Pulmonary artery endothelial cell (primary cell): ENCODE measurements around the gene MSI1. TPM values are rescaled to one million over a fixed set of nuclear protein-coding genes. Genes with fewer than 3 reads are reported as not detected.
"Not testable (repeated sequence)": the region's sequence is repeated elsewhere in the genome, so short reads cannot be mapped to it uniquely, and the experiment has no call there.

ENCODE experiments used
- DNase-seq: peaks from one replicate; pipeline ENCODE4 v3.0.0-alpha.2; 2011; ENCODE audit warnings: low read depth, low spot score
- total RNA-seq: library from RNA; depleted of rRNA; stranded (reverse); fragments of >200 nt; gene quantifications from 2 replicates; pipeline ENCODE4 v1.2.3, GENCODE V29; 2014

MSI1 gene
- total RNA-seq, 1 donor from 2014 or later: not detected

DNA sequence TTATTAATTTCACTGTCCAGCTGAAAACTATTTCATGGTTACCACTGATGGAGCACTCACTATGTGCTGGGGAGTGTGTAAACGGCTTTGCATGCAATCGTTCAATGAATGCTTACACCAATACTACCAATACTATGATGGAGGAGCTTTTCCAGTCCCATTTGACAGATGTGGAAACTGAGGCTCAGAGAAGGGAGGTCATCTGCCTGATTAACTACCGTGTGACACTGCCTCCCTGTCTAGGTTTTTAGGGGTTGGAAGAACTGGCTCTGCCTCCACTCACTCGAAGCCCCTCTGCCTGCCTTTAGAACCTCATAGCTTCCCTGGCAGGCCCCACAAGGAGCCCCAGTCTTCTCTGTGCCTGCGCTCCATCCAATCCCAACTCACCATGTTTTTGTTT is 11.9 kb downstream of the MSI1 start:
- DNase-seq: no peak

- DNase-seq: no peak
These were observed 12.4 kb downstream of the MSI1 start for GRCh38 chr12:120356567-120357030.

DNA sequence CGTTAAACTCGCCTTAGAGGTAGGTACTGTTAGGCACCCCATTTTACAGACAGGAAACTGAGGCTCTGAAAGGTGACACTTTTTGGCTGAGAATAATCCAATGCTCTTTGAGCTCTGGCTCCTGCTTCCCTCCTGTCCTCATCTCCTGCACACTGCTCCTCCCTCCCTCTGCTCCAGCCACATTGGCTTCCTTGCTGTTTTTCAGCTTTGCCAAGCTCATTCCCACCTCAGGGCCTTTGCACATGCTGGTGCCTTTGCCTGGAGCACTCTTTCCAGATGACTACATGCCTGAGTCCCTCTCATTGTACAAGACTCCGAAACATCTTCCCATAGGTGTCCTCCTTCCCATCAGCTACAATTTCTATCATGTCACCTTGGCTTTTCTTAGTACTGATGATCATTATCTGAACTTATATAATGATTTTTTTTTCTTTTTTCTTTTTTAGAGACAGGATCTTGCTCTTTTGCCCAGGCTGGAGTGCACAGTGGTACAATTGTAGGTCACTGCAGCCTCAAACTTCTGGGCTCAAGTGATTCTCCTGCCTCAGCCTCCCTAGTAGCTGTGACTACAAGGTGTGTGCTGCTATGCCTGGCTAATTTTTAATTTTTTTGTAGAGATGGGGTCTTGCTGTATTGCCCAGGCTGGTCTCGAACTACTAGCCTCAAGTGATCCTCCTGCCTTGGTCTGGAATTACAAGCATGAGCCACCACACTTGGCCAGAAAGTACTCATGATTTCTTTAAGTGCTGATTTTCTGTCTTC is 15.2 kb downstream of the MSI1 start:
- no peak for DNase-seq

GRCh38 chr12:120353136-120353535 is 15.8 kb downstream of the MSI1 start:
- no peak for DNase-seq

- no peak for DNase-seq
These were observed 16.8 kb downstream of the MSI1 start for GRCh38 chr12:120352117-120352516.

DNA sequence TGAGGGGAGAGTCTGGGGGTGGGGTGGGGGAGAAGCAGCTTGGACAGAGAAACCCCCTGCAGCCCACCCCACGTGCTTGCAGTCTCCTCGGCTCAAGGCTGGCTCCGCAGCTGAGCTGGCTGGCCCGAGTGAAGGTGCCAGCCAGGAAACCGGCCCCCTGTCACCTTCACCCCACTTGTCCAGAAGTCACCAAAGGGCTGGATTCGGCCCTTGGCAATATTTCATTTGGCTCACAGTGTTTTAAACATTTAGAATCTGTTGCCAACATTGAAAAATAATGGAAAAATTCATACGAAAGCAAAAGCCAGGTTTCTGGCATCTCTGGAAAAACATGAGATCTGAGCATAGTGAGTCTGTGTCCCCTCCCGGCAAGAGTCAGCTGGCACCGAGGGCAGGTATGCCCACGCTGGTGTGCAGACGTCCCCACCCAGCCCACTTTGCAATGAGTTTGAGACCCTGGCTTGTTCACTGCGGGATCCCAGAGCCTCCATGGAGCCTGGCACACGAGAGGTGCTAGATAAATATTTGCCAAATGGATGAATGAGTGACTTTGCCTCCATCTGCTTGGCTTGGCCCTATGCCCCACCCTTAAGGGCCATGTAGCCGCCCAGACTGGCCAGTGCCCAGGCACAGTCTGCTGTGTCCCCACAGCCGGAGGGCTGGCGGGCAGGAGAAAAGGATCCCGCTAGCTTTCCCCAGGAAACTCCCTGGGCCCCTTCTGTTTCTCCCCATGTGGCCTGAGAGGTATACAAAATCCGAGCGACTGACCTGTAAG is 18.2 kb downstream of the MSI1 start:
- no peak for DNase-seq

DNA sequence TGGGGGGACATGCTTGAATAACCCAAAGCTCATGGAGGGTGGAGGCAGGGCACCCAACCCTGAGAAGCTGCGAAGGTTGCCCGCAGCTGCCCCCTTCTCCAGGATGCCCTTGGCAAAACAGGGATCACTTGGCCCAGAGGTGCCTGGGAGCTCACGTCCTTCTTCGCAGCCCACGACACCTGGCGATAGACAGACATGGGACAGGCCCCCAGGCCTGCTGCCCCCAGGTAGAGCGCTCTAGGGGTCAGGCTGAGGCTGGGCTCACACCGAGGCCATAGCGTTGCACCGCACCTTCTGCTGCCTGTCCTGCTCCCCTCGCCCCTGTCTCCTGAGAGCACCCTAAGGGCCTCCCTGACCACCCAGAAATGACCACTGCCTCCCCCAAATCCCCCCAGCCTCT is 21.2 kb downstream of the MSI1 start:
- no peak for DNase-seq

GRCh38 chr12:120346681-120347080 is 22.3 kb downstream of the MSI1 start:
- DNase-seq: no peak

- DNase-seq: no peak
These were observed 22.9 kb downstream of the MSI1 start for GRCh38 chr12:120346031-120346430.

DNA sequence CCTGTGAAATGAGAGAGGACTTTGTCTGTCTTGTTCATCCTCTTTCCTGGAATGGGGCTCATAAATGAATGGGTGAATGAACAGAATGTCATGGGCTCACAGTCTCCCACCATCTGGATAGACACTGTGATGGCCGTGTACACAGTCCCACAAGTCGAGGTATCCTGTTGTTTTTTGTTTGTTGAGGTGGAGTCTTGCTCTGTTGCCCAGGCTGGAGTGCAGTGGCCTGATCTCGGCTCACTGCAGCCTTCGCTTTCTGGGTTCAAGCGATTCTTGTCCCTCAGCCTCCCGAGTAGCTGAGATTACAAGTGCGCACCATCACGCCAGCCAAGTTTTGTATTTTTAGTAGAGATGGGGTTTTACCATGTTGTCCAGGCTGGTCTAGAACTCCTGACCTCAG is 25.3 kb downstream of the MSI1 start:
- no peak for DNase-seq

DNA sequence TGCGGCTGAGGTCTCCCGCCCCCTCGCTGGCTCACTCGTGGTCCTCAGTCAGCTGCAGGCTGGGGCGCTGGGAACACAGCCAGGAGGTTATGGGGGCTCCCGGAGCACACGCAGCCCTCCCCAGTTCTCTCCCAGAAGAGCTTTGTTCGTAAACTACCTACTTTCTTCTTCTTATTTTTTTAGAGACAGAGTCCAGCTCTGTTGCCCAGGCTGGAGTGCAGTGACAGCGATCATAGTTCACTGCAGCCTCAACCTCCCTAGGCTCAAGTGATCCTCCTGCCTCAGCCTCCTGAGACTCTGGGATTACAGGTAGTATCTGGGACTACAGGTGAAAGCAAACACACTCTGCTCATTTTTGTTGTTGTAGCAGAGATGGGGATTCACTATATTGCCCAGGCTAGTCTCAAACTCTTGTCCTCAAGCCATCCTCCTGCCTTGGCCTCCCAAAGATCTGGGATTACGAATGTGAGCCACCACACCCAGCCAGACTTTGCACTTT is 25.9 kb downstream of the MSI1 start:
- no peak for DNase-seq

DNA sequence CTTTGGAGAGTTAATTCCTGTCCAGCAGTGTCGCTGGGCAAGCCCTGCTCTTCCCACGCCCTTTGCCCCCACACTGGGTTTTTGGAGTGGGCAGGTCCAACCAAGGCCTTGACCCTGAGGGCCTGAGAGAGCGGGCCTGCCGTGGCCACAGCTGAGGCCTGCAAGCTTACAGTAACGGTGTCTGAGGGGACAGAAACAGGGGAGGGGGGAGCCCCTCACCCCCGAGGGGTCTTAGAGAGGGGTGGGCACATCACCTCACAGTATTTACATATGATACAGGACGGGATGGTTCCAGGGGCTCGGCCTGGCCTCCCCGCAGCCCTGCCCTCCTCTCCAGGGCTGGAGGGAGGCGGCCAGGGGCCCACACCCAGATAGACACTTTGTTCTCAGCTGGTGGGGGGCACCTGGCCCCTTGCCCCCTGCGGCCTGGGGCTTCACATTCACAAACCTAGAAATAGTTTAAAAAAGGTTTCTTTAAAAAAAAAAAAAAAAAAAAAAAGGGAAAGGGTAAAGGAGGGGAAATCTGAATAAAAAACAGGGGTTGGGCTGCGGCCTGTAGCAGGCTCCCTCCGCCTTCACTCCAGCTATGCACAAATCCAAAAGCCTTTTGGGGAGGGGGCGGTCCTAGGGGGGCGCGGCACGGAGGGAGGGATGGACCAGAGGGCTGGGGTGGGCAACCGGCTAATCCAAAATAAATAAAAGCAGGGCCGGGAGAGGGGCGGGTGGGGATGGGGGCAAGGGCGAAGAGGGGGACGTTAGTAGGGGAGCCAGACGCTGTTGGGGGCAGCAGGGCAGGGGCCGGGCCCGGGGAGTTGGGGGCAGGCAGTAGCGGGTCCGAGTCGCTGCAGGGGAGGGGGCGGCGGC is 26.6 kb downstream of the MSI1 start:
- DNase-seq: no peak

DNA sequence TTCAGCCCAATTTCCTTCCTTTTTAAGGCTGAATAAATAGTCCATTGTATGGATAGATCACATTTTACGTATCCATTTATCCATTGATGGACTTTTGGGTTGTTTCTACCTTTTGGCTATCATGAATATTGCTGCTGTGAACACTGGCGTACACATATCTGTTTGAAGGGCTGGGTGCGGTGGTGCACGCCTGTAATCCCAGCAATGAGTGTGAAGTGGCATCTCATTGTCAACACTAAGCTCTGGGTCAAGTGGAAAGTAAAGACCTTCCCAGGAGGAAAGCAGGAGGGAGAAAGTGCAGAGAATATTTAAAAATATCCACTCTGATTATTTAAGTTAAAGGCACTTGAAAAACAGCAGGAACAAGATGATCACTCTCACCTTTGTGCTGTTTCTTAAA is 29.7 kb downstream of the MSI1 start:
- no peak for DNase-seq

- DNase-seq: no peak
These were observed 31.2 kb downstream of the MSI1 start for GRCh38 chr12:120337730-120338129.

GRCh38 chr12:120336392-120336791 is 32.6 kb downstream of the MSI1 start:
- not testable (repeated sequence) for DNase-seq

DNA sequence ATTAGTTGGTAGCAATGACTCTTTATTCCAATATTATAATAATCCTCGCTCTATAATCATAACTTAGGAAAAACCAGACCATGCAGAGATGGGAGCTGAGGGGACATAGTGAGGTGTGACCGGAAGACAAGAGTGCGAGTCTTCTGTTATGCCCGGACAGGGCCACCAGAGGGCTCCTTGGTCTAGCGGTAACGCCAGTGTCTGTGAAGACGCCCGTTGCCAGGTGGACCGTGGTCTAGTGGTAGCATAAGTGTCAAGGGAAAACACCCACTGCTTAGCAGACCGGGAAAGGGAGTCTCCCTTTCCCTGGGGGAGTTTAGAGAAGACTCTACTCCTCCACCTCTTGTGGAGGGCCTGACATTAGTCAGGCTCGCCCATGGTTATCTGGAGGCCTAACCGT is 33.5 kb downstream of the MSI1 start:
- DNase-seq: not testable (repeated sequence)

DNA sequence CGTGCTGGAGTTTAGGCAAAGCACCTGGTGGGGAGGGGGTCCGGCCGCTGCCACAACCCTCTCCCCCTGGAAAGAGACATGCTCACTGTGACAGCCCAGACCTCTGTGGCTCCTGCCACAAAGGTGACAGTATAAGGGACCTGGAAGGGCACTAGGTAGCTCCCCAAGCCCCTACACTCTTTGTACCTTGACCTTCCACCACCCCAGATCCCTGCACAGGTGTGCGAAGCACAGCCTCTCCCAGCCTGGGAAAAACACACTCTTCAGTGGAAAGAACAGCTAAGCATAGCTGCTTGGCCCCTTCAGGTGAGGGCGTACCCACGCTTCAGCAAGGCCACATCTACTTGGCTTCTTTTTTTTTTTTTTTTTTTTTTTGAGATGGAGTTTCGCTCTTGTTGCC is 36.4 kb downstream of the MSI1 start:
- DNase-seq: no peak

DNA sequence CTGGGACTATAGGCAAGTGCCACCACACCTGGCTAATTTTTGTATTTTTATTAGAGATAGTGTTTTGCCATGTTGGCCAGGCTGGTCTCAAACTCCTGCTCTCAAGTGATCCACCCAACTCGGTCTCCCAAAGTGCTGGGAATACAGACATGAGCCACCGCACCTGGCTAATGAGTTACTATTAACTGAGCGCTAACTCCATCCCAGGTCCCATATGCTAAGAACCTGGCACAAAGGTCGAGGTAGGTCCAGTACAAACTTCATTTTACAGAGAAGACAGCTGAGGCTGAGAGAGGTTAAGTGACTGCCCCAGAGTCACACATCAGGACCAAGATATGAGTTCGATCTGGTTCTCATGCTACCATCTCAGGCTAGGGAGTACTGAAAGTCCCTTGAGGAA is 36.9 kb downstream of the MSI1 start:
- DNase-seq: no peak

DNA sequence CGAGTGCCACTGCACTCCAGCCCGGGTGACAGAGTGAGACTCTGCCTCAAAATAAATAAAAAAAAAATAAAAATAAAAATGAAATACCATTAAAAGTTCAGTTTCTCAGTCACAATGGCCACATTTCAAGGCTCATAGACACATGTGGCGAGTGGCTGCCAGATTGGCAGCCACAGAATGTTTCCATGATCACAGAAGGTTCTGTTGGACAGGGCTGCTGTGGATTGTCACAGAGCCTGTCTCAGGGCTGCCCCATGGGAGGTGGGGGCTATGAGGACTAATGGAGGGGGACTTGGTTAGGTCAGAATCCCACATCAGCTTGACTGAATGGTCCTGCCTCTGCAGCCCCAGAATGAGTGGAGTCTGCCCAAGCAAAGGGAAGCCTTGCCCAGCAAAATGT is 37.6 kb downstream of the MSI1 start:
- DNase-seq: no peak

DNA sequence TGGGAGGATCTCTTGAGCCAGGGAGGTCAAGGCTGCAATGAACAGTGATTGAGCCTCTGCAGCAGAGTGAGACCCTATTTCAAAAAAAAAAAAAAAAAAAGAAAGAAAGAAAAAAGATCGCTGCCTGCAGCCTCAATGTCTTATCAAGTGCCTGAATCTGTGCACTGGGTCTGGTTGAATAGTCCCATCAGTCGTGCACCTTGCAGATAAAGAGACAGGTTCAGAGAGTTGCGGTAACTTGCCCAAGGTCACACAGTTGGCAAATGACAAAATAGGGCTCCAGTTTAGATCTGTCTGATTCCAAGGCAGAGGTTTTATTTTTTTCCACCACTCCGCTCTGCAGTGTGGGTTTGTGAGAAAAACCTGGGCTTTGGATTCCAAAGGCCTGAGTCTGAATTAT is 40.7 kb downstream of the MSI1 start:
- DNase-seq: no peak

- no peak for DNase-seq
These were observed 41.4 kb downstream of the MSI1 start, which contains the start of gene PLA2G1B for GRCh38 chr12:120327593-120327992. Gene PLA2G1B (minus strand): TSS chr12:120327779. CDS start chr12:120327753, 26 bp downstream.
